ENCODE measurements around the gene SYMPK. TPM values are rescaled to one million over a fixed set of nuclear protein-coding genes. Genes with fewer than 3 reads are reported as not detected.

Gene SYMPK
- total RNA-seq, 4 donors from 2014 or later, result 25.5 to 35.6 (median 30.8) TPM

DNA sequence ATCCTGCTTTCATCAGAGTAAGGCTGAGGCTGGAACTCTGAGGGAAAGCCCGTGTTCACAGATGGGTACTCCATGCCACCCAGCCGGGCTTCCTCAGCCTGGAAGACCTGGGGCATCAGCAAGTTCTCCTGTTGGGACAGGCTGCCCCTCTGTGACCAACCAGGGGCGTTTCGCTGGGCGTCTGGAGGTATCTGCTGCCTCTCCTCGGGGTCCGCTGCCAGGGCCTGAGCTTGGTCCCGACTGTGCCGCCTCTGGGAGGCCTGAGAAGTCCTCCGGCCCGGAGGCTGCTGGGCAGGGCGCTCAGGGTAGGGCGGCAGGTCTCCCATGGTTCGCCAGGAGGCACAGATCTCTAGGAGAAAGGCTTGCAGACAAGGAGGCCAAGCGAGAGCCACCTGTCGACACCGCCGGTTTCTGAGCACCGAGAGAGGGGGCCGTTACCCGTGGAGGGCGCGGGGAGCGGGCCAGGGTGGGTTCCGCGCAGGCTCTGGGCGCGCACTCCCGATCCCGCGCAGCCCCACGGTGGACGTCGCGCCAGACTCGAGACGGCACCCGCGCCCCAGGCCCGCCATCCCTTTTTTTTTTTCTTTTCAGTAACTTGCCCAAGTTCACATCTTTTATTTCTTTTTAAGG lies 48.0 kb downstream of the SYMPK start, which contains the start of gene RSPH6A:
Gene RSPH6A, minus strand, starts transcription at position 458 of the 630 bp plus-strand sequence. Its CDS starts 132 bp downstream, at position 326.
- no peaks in the 10 kb centered on the region for H3K9me3 ChIP-seq
- H3K4me1 ChIP-seq, result peaks cover 0 to 26% (median 13%) of the 10 kb centered on the region in 3 donors
- no peak for ATAC-seq
- H3K27ac ChIP-seq, result no peak within 1 kb of the TSS
- peak within 1 kb of the TSS in 1 of 2 donors; percentile 44 for H3K4me3 ChIP-seq
- H3K36me3 ChIP-seq, result peaks cover 0 to 23% of the 10 kb centered on the region in 2 donors
- no peak for TF ChIP-seq POLR2A (IDR thresholded peaks at IDR 0.05)
- TF ChIP-seq, protein P1, sequence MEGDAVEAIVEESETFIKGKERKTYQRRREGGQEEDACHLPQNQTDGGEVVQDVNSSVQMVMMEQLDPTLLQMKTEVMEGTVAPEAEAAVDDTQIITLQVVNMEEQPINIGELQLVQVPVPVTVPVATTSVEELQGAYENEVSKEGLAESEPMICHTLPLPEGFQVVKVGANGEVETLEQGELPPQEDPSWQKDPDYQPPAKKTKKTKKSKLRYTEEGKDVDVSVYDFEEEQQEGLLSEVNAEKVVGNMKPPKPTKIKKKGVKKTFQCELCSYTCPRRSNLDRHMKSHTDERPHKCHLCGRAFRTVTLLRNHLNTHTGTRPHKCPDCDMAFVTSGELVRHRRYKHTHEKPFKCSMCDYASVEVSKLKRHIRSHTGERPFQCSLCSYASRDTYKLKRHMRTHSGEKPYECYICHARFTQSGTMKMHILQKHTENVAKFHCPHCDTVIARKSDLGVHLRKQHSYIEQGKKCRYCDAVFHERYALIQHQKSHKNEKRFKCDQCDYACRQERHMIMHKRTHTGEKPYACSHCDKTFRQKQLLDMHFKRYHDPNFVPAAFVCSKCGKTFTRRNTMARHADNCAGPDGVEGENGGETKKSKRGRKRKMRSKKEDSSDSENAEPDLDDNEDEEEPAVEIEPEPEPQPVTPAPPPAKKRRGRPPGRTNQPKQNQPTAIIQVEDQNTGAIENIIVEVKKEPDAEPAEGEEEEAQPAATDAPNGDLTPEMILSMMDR (IDR thresholded peaks at IDR 0.05), result no peak
- TF ChIP-seq POLR2AphosphoS5 (IDR thresholded peaks at IDR 0.05), result no peak
- no peak for TF ChIP-seq EP300 (IDR thresholded peaks at IDR 0.05)
- 33% methylated on average over 8 of the region's 40 CpGs; no CpG with 5 or more reads in 1 of the 2 donors for WGBS, 2 donors (ENCODE audit: low coverage in 1 of 2)
- H3K27me3 ChIP-seq, result peaks cover 42% of the 10 kb centered on the region

DNA sequence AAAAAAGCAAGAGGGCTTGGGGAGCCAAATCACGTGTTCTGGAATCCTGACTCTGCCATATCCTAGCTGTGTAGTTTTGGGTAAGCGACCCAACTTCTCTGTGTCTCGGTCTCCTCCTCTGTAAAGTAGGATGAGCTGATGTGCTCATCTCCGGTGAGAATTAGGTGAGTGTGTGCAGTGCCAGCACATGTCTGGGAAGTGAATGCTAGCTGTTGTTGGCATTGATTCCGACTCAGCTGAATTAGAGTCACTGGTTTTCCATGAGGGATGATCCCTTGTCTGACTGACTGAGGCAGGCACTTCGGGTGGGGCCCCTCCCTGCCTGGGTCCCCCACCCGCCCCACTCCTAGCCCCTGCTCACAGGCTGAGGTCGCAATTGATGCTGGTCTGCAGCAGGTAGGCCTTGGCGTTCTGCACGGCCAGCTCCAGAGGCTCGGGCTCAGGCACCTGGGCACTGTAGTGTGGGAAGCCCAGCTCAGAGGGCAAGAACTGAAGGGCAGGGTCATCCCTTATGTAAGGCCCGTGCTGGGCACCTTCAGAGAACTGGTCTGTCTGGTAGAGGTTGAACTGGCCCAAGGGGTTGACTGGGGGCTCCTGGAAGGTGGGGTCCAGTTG lies 48.7 kb downstream of the SYMPK start:
- Histone ChIP-seq H3K27ac (no peak overlapping the region), H3K4me1 (peaks cover 0 to 32% (median 13%) of the 10 kb centered on the region in 3 donors), H3K27me3 (peaks cover 42% of the 10 kb centered on the region), H3K36me3 (peaks cover 0 to 16% of the 10 kb centered on the region in 2 donors), H3K4me3 (no peak overlapping the region), H3K9me3 (no peaks in the 10 kb centered on the region)
- no peak for ATAC-seq
- TF ChIP-seq POLR2A (IDR thresholded peaks at IDR 0.05) (no peak), EP300 (IDR thresholded peaks at IDR 0.05) (no peak), POLR2AphosphoS5 (IDR thresholded peaks at IDR 0.05) (no peak)
- TF ChIP-seq, protein P1 (IDR thresholded peaks at IDR 0.05), result no peak
- WGBS, 2 donors (ENCODE audit: low coverage in 1 of 2), result 69 to 77% methylated on average over 3 to 5 of the region's 12 CpGs

DNA sequence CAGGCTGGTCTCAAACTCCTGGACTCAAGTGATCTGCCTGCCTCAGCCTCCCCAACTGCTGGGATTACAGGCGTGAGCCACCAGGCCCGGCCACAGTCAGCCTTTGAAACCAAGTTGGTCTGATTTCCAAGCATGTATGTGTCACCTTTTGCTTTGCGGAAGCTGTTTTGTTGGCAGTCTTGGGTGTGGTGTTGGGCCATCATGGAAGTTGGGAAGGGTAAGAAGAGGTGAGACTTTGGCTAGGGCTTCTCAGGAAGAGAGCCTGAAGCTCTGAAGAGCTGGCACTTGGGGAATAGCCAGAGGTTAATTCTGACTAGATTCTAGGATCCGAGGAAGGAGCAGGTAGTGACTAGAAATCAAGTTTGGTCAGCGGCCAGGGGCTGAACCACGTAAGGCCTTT lies 50.6 kb downstream of the SYMPK start:
- no peak for ATAC-seq
- WGBS, 2 donors (ENCODE audit: low coverage in 1 of 2), result 95% methylated on average over 4 of the region's 6 CpGs; no CpG with 5 or more reads in 1 of the 2 donors
- Histone ChIP-seq H3K4me3 (no peak overlapping the region), H3K27ac (no peak overlapping the region), H3K4me1 (peaks cover 0 to 32% (median 13%) of the 10 kb centered on the region in 3 donors), H3K27me3 (peaks cover 42% of the 10 kb centered on the region), H3K9me3 (no peaks in the 10 kb centered on the region), H3K36me3 (no peaks in the 10 kb centered on the region)
- TF ChIP-seq POLR2AphosphoS5 (IDR thresholded peaks at IDR 0.05), result no peak
- TF ChIP-seq EP300 (IDR thresholded peaks at IDR 0.05), result no peak
- no peak for TF ChIP-seq POLR2A (IDR thresholded peaks at IDR 0.05)
- TF ChIP-seq, protein P1 (IDR thresholded peaks at IDR 0.05), result no peak

DNA sequence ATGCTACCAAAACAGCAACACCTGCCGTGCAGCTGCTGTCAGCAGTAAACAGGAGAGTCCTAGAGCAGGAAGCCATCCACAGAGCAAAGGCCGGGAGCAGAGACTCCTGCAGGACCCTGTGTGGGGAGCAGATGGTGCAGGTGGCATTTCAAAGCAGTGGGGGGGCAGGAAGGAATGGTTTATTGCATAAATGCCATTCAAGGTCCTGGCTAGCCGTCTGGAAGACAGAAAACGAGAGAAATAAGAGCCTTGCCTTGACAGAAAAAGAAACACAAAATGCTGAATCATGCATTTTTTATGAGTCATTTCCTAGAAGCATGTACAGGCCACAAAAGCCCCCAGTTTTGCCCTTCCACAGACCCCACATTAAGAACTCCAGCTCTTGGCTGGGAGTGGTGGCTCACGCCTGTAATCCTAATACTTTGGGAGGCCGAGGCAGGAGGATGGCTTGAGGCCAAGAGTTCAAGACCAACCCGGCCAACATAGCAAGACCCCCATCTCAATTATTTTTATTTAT lies 53.2 kb downstream of the SYMPK start:
- TF ChIP-seq EP300 (IDR thresholded peaks at IDR 0.05), result no peak
- TF ChIP-seq POLR2AphosphoS5 (IDR thresholded peaks at IDR 0.05), result no peak
- TF ChIP-seq, protein P1 (IDR thresholded peaks at IDR 0.05), result no peak
- no peak for TF ChIP-seq POLR2A (IDR thresholded peaks at IDR 0.05)
- Histone ChIP-seq H3K4me1 (peaks cover 0 to 8% (median 0%) of the 10 kb centered on the region in 3 donors), H3K27me3 (peaks cover 24% of the 10 kb centered on the region), H3K9me3 (no peaks in the 10 kb centered on the region), H3K36me3 (no peaks in the 10 kb centered on the region), H3K4me3 (no peak overlapping the region), H3K27ac (no peak overlapping the region)
- 43 to 58% methylated on average over 5 to 6 of the region's 7 CpGs for whole genome bisulfite sequencing, 2 donors (ENCODE audit: low coverage in 1 of 2)
- ATAC-seq, result no peak

Measured in gastroesophageal sphincter (tissue), 4 donors.